C1 segment of cervical spinal cord (tissue), 14 donors: ENCODE data around the gene TNNC1.

ENCODE experiments used
- DNase-seq, 14 donors: peaks; one replicate each; lab custom pipeline; 2025; lab: John Stamatoyannopoulos, UW

TNNC1 gene

GRCh38 chr3:52401551-52401950 is 52.3 kb downstream of the TNNC1 start:
- no peak for DNase-seq
